SK-N-SH treated with all-trans-retinoic acid at 6 μM for 48 hours (cell line): ENCODE data around the gene CHAC1.
A peak's percentile ranks its signal among the peaks of the same experiment; 100 is the strongest.

Source experiments
- ATAC-seq: fragments of 200-7000 bp; cut with Tn5 transposase; 3 replicates; pipeline ENCODE4 v1.9.1; 2020; ENCODE audit warnings: mild to moderate bottlenecking, moderate library complexity
- ARNTL ChIP-seq: fragments of 450-650 bp; formaldehyde crosslinking; IDR thresholded peaks from 2 replicates; pipeline ENCODE4 v1.5.0; 2020; ENCODE audit warnings: low read depth, mild to moderate bottlenecking, moderate library complexity, borderline replicate concordance
- BACH2 ChIP-seq: fragments of 250-450 bp; sonication (Bioruptor Pico); IDR thresholded peaks from 2 replicates; pipeline ENCODE4 v1.9.0; 2021; ENCODE audit warnings: mild to moderate bottlenecking, borderline replicate concordance
- CREB5 ChIP-seq: fragments of 250-450 bp; sonication (Bioruptor Pico); IDR thresholded peaks from 2 replicates; pipeline ENCODE4 v1.5.1; 2020; ENCODE audit warnings: low read depth, mild to moderate bottlenecking, moderate library complexity
- CSDC2 ChIP-seq: fragments of 250-450 bp; sonication (Bioruptor Pico); IDR thresholded peaks from 2 replicates; pipeline ENCODE4 v1.5.0; 2020; ENCODE audit warnings: mild to moderate bottlenecking, moderate library complexity
- CSRNP3 ChIP-seq: fragments of 250-450 bp; sonication (Bioruptor Pico); IDR thresholded peaks from 2 replicates; pipeline ENCODE4 v1.5.1; 2021; ENCODE audit warnings: mild to moderate bottlenecking, moderate library complexity
- ESRRG ChIP-seq: fragments of 250-450 bp; sonication (Bioruptor Pico); IDR thresholded peaks from 2 replicates; pipeline ENCODE4 v1.6.1; 2021; ENCODE audit warnings: mild to moderate bottlenecking
- GLIS3 ChIP-seq: fragments of 250-450 bp; sonication (Bioruptor Pico); IDR thresholded peaks from 2 replicates; pipeline ENCODE4 v1.5.0; 2020; ENCODE audit warnings: mild to moderate bottlenecking, moderate library complexity
- OSR1 ChIP-seq: fragments of 250-450 bp; sonication (Bioruptor Pico); IDR thresholded peaks from 2 replicates; pipeline ENCODE4 v1.8.0; 2022; ENCODE audit warnings: moderate library complexity, mild to moderate bottlenecking, inconsistent platforms
- PATZ1 ChIP-seq: fragments of 250-450 bp; sonication (Bioruptor Pico); IDR thresholded peaks from 2 replicates; pipeline ENCODE4 v1.8.0; 2020; ENCODE audit warnings: mild to moderate bottlenecking, moderate library complexity, borderline replicate concordance
- PPARA ChIP-seq: fragments of 250-450 bp; sonication (Bioruptor Pico); IDR thresholded peaks from 2 replicates; pipeline ENCODE4 v1.5.0; 2020; ENCODE audit warnings: mild to moderate bottlenecking, borderline replicate concordance
- RARB ChIP-seq: fragments of 250-450 bp; sonication (Bioruptor Pico); IDR thresholded peaks from 2 replicates; pipeline ENCODE4 v1.8.0; 2021; ENCODE audit warnings: mild to moderate bottlenecking, moderate library complexity
- SNAI2 ChIP-seq: fragments of 250-450 bp; sonication (Bioruptor Pico); IDR thresholded peaks from 2 replicates; pipeline ENCODE4 v1.5.0; 2020; ENCODE audit warnings: mild to moderate bottlenecking, moderate library complexity
- TCF4 ChIP-seq: fragments of 250-450 bp; sonication (Bioruptor Pico); IDR thresholded peaks from 2 replicates; pipeline ENCODE4 v1.8.0; 2021; ENCODE audit warnings: mild to moderate bottlenecking, moderate library complexity, borderline replicate concordance
- TOX ChIP-seq: fragments of 250-450 bp; sonication (Bioruptor Pico); IDR thresholded peaks from 2 replicates; pipeline ENCODE4 v1.8.0; 2021; ENCODE audit warnings: mild to moderate bottlenecking, moderate library complexity, borderline replicate concordance
- ZC3H10 ChIP-seq: fragments of 250-450 bp; sonication (Bioruptor Pico); IDR thresholded peaks from 2 replicates; pipeline ENCODE4 v1.5.1; 2021; ENCODE audit warnings: mild to moderate bottlenecking, moderate library complexity
- ZFP3 ChIP-seq: fragments of 250-450 bp; sonication (Bioruptor Pico); IDR thresholded peaks from 2 replicates; pipeline ENCODE4 v1.5.0; 2020; ENCODE audit warnings: mild to moderate bottlenecking, moderate library complexity
- ZNF70 ChIP-seq: fragments of 450-650 bp; formaldehyde crosslinking; IDR thresholded peaks from 2 replicates; pipeline ENCODE4 v1.5.0; 2020; ENCODE audit warnings: mild to moderate bottlenecking, moderate library complexity
- ZNF8 ChIP-seq: fragments of 450-650 bp; formaldehyde crosslinking; IDR thresholded peaks from 2 replicates; pipeline ENCODE4 v1.5.0; 2020; ENCODE audit warnings: mild to moderate bottlenecking, moderate library complexity
- TF ChIP-seq, protein P1 (sequence below): fragments of 250-450 bp; sonication (Bioruptor Pico); IDR thresholded peaks from 2 replicates; pipeline ENCODE4 v1.5.0; 2020; ENCODE audit warnings: mild to moderate bottlenecking, moderate library complexity
- TF ChIP-seq, protein P2 (sequence below): fragments of 250-450 bp; sonication (Bioruptor Pico); IDR thresholded peaks from 2 replicates; pipeline ENCODE4 v1.8.0; 2021; ENCODE audit warnings: low read depth, mild to moderate bottlenecking, moderate library complexity, borderline replicate concordance

The CHAC1 gene

GRCh38 chr15:40927495-40927872 lies 25.8 kb upstream of the CHAC1 start:
- ATAC-seq: no peak
- no peak for TF ChIP-seq ZC3H10 (CRISPR knock-in tag)
- TF ChIP-seq CSRNP3 (CRISPR knock-in tag): no peak
- TF ChIP-seq TCF4 (CRISPR knock-in tag): no peak
- no peak for TF ChIP-seq OSR1 (CRISPR knock-in tag)
- no peak for TF ChIP-seq ESRRG
- TF ChIP-seq CSDC2: no peak

DNA sequence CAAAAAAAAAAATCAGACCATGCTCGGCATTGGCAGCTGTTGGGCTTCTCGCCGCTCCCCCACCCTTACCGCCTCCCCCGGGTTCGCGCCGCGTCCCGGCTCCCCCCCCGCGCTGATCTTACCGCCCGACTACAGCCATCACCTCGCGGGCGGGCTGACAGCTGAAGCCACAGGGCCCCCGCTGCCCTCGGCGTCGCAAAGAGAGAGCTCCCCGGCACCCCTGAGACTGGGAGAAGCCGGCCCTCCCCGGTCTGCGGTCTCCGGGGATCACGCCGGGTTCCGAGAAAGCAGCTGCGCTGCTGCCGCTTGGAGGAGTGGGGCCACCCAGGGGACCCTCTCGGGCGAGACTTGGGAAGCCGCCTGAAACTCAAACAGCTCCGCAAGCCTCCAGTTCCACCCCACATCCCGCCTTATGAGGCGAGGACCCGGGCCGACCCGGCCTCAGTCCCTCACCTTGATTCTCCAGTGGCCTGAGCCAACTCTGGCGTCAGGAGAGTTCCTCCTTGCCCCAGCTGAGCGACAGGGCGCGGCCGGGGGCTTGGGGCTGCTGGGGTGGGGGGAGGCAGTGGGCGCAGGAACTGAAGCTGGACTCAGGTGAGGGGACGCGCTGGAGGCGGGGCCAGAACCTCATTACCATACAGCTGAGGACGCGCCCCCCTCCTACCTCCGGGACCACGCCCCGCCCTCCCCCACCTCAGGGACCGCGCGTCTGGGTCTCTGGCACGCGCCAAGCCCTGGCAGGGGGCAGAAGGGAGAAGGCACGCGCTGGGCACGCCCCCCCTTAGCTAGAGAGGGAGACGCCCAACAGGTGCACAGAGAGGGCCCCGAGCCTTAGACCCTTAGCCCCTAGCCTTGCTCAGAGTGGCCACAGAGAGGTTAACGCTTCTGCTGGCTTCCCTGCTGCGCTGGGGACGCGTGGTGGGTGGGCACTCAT lies 25.1 kb upstream of the CHAC1 start:
- ATAC-seq: 0 out of 3 replicates have a peak, but pooled peaks have one; percentile 2
- TF ChIP-seq, protein P1, sequence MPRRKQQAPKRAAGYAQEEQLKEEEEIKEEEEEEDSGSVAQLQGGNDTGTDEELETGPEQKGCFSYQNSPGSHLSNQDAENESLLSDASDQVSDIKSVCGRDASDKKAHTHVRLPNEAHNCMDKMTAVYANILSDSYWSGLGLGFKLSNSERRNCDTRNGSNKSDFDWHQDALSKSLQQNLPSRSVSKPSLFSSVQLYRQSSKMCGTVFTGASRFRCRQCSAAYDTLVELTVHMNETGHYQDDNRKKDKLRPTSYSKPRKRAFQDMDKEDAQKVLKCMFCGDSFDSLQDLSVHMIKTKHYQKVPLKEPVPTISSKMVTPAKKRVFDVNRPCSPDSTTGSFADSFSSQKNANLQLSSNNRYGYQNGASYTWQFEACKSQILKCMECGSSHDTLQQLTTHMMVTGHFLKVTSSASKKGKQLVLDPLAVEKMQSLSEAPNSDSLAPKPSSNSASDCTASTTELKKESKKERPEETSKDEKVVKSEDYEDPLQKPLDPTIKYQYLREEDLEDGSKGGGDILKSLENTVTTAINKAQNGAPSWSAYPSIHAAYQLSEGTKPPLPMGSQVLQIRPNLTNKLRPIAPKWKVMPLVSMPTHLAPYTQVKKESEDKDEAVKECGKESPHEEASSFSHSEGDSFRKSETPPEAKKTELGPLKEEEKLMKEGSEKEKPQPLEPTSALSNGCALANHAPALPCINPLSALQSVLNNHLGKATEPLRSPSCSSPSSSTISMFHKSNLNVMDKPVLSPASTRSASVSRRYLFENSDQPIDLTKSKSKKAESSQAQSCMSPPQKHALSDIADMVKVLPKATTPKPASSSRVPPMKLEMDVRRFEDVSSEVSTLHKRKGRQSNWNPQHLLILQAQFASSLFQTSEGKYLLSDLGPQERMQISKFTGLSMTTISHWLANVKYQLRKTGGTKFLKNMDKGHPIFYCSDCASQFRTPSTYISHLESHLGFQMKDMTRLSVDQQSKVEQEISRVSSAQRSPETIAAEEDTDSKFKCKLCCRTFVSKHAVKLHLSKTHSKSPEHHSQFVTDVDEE (CRISPR knock-in tag): no peak
- no peak for TF ChIP-seq ZNF8 (CRISPR knock-in tag)
- TF ChIP-seq BACH2: no peak
- TF ChIP-seq RARB: no peak
- TF ChIP-seq PATZ1 (CRISPR knock-in tag): no peak
- no peak for TF ChIP-seq CSRNP3 (CRISPR knock-in tag)
- no peak for TF ChIP-seq GLIS3 (CRISPR knock-in tag)
- no peak for TF ChIP-seq TOX (CRISPR knock-in tag)
- TF ChIP-seq CSDC2: no peak
- TF ChIP-seq SNAI2 (CRISPR knock-in tag): no peak
- TF ChIP-seq, protein P2, sequence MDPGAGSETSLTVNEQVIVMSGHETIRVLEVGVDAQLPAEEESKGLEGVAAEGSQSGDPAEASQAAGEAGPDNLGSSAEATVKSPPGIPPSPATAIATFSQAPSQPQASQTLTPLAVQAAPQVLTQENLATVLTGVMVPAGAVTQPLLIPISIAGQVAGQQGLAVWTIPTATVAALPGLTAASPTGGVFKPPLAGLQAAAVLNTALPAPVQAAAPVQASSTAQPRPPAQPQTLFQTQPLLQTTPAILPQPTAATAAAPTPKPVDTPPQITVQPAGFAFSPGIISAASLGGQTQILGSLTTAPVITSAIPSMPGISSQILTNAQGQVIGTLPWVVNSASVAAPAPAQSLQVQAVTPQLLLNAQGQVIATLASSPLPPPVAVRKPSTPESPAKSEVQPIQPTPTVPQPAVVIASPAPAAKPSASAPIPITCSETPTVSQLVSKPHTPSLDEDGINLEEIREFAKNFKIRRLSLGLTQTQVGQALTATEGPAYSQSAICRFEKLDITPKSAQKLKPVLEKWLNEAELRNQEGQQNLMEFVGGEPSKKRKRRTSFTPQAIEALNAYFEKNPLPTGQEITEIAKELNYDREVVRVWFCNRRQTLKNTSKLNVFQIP (CRISPR knock-in tag): no peak
- TF ChIP-seq ARNTL (CRISPR knock-in tag): no peak
- TF ChIP-seq ZFP3 (CRISPR knock-in tag): no peak
- no peak for TF ChIP-seq ZNF70
- TF ChIP-seq PPARA (CRISPR knock-in tag): no peak
- no peak for TF ChIP-seq CREB5
